CD14-positive monocyte (primary cell): Measurements from ENCODE around the gene LPCAT3. TPM values are rescaled to one million over a fixed set of nuclear protein-coding genes. Genes with fewer than 3 reads are reported as not detected.
A peak's percentile ranks its signal among the peaks of the same experiment; 100 is the strongest.
"Not testable (repeated sequence)": the region's sequence is repeated elsewhere in the genome, so short reads cannot be mapped to it uniquely, and the experiment has no call there.

Source experiments
- DNase-seq, 3 donors: peaks; one replicate each; pipeline ENCODE4 v3.0.0-alpha.2; 2011 to 2022
- H2AFZ ChIP-seq: 2 replicates; pipeline ENCODE4 v1.6.0; 2012; ENCODE audit warnings: mild to moderate bottlenecking, low read depth, low read length, inconsistent platforms; ENCODE audit not compliant: insufficient read depth, poor library complexity, severe bottlenecking
- H3K27ac ChIP-seq, 2 donors: 1 replicate in 1 of 2; 2 replicates in 1 of 2; pipeline ENCODE4 v1.5.1; 2012 to 2013; ENCODE audit warnings: low read length in 2 of 2, control low read depth in 1 of 2, inconsistent platforms in 1 of 2, low read depth in 1 of 2, mild to moderate bottlenecking in 1 of 2
- H3K27me3 ChIP-seq, 2 donors: one replicate each; pipeline versions ENCODE4 v1.6.0 to v1.6.1; 2011 to 2013; ENCODE audit warnings: low read length in 2 of 2; ENCODE audit not compliant: control insufficient read depth in 2 of 2, insufficient read depth in 2 of 2
- H3K36me3 ChIP-seq, 2 donors: replicated peaks in 1 of 2; 1 replicate in 1 of 2; 2 replicates in 1 of 2; pipeline versions ENCODE4 v1.5.1 to v1.6.1; 2012 to 2013; ENCODE audit warnings: low read length in 2 of 2, control low read depth in 1 of 2, inconsistent platforms in 1 of 2, mild to moderate bottlenecking in 1 of 2; ENCODE audit not compliant: insufficient read depth in 2 of 2, control insufficient read depth in 1 of 2
- H3K4me1 ChIP-seq, 2 donors: 1 replicate in 1 of 2; 2 replicates in 1 of 2; pipeline versions ENCODE4 v1.5.1 to v1.6.1; 2012 to 2013; ENCODE audit warnings: low read length in 2 of 2, control low read depth in 1 of 2, inconsistent platforms in 1 of 2, mild to moderate bottlenecking in 1 of 2, moderate library complexity in 1 of 2; ENCODE audit not compliant: insufficient read depth in 2 of 2, control insufficient read depth in 1 of 2
- H3K4me2 ChIP-seq: replicated peaks from 2 replicates; pipeline ENCODE3; 2012; ENCODE audit warnings: low read length, moderate library complexity, mild to moderate bottlenecking; ENCODE audit not compliant: poor library complexity, severe bottlenecking; ENCODE audit errors: extremely low read depth
- H3K4me3 ChIP-seq, 3 experiments: fragments of 200-600 bp in 1 of 3; sonication (generic) in 1 of 3; replicated peaks in 1 of 3; 1 replicate in 2 of 3; 2 replicates in 1 of 3; pipeline ENCODE4 v1.5.1; 2011 to 2013; ENCODE audit warnings: low read length in 3 of 3, mild to moderate bottlenecking in 3 of 3, control low read depth in 2 of 3, low read depth in 2 of 3, inconsistent platforms in 1 of 3, moderate library complexity in 1 of 3
- H3K79me2 ChIP-seq: 2 replicates; pipeline ENCODE4 v1.6.0; 2012; ENCODE audit warnings: mild to moderate bottlenecking, control low read depth, inconsistent platforms, low read length, moderate library complexity; ENCODE audit not compliant: insufficient read depth
- H3K9ac ChIP-seq: 2 replicates; pipeline ENCODE4 v1.6.0; 2017; ENCODE audit warnings: low read length, mild to moderate bottlenecking; ENCODE audit not compliant: insufficient read depth, poor library complexity, severe bottlenecking
- H3K9me3 ChIP-seq, 2 donors: replicated peaks in 1 of 2; 1 replicate in 1 of 2; 2 replicates in 1 of 2; pipeline versions ENCODE4 v1.5.1 to v1.6.1; 2012 to 2013; ENCODE audit warnings: low read length in 2 of 2, control low read depth in 1 of 2; ENCODE audit not compliant: control insufficient read depth in 1 of 2, insufficient read depth in 1 of 2
- H4K20me1 ChIP-seq: 2 replicates; pipeline ENCODE4 v1.6.0; 2012; ENCODE audit warnings: mild to moderate bottlenecking, low read length, control low read depth, moderate library complexity; ENCODE audit not compliant: insufficient read depth
- H3K27ac Mint-ChIP-seq, 7 donors: one replicate each; pipeline ENCODE4 v1.8.0; 2020; ENCODE audit warnings: mild to moderate bottlenecking in 7 of 7, mixed read lengths in 7 of 7, moderate library complexity in 6 of 7, inconsistent platforms in 2 of 7
- H3K27me3 Mint-ChIP-seq, 3 donors: one replicate each; pipeline ENCODE4 v1.8.0; 2021 to 2022; ENCODE audit warnings: low read depth in 3 of 3, mild to moderate bottlenecking in 3 of 3, mixed read lengths in 3 of 3, moderate library complexity in 3 of 3, inconsistent platforms in 1 of 3
- H3K36me3 Mint-ChIP-seq, 2 donors: one replicate each; pipeline ENCODE4 v1.8.0; 2020; ENCODE audit warnings: mixed read lengths in 2 of 2, inconsistent platforms in 1 of 2, mild to moderate bottlenecking in 1 of 2
- H3K4me1 Mint-ChIP-seq: one replicate; pipeline ENCODE4 v1.8.0; 2020; ENCODE audit warnings: mild to moderate bottlenecking, mixed read lengths
- H3K4me3 Mint-ChIP-seq, 2 donors: one replicate each; pipeline ENCODE4 v1.8.0; 2020; ENCODE audit warnings: mild to moderate bottlenecking in 2 of 2, mixed read lengths in 2 of 2, moderate library complexity in 1 of 2
- H3K9me3 Mint-ChIP-seq, 7 donors: one replicate each; pipeline ENCODE4 v1.8.0; 2020 to 2022; ENCODE audit warnings: mixed read lengths in 7 of 7, mild to moderate bottlenecking in 6 of 7, moderate library complexity in 6 of 7, inconsistent platforms in 2 of 7
- WGBS: methylation state at CpG from one replicate; pipeline ENCODE4 v1.1.5; 2013; ENCODE audit warnings: missing lambda C conversion rate; ENCODE audit not compliant: insufficient coverage; 5-methylcytosine and 5-hydroxymethylcytosine counted together
- intact Hi-C, 2 donors: fragments of 100-400 bp; cut with micrococcal nuclease; formaldehyde crosslinking; loops; one replicate each; pipeline versions ENCODE4 v1.15.0 to v1.15.1; 2023
- polyA plus RNA-seq, 3 donors: library from polyadenylated mRNA; depleted of rRNA in 1 of 3; unstranded in 2 of 3; stranded (reverse) in 1 of 3; fragments of 300-500 nt in 2 of 3; fragments of >200 nt in 1 of 3; fragmentation: Illumina TruSeq in 2 of 3; gene quantifications; 1 replicate in 2 of 3; 2 replicates in 1 of 3; pipeline ENCODE4 v1.2.3, GENCODE V29; 2012 to 2021
- TF ChIP-seq, protein P1 (sequence below): fragments of 200-600 bp; IDR thresholded peaks from one replicate; pipeline ENCODE4 v1.8.0; 2022; ENCODE audit warnings: antibody characterized with exemption, mild to moderate bottlenecking

The LPCAT3 gene
- polyA plus RNA-seq, 3 donors: 50.9 to 62.7 (median 54.1) TPM

DNA sequence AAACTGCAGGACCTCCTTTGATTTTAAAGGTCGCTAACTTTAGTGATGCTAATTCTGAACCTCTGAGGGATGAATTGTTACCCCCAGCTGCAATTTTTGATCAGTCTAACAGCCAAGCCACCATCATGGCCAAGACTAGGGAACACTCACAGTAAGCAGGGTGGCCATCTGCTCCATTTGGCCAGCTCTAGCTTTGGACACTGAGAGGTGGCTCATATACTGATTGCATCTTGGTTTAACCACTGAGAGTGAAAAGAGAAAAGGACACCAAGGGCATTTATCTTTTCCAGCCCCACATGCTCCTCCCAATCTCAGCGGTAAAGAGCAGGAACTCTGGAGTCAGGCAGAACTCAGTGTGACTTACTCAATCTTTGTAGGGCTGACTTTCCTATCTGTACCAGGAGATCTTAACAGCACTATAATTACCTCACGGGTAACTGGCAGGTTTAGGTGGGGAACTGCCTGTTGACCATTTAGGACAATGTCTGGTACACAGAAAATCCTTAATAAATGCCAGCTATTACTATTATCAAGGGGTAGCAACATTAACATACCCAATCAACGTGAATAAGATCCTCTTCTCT lies 6.2 kb downstream of the LPCAT3 start:
- Mint-ChIP-seq H3K4me3 (no peak overlapping the region), H3K9me3 (no peaks in the 10 kb centered on the region), H3K27me3 (no peaks in the 10 kb centered on the region), H3K36me3 (peaks cover 30 to 39% of the 10 kb centered on the region in 2 donors), H3K27ac (peak overlapping the region in 2 of 7 donors; percentile 31 to 57), H3K4me1 (peaks cover 77% of the 10 kb centered on the region)
- Histone ChIP-seq H3K4me2 (no peak overlapping the region), H3K4me3 (no peak overlapping the region), H3K36me3 (peaks cover 4 to 27% of the 10 kb centered on the region in 2 donors), H3K9ac (no peak overlapping the region), H3K27me3 (no peaks in the 10 kb centered on the region), H3K4me1 (peaks cover 52 to 62% of the 10 kb centered on the region in 2 donors), H4K20me1 (peaks cover 5% of the 10 kb centered on the region), H3K9me3 (no peaks in the 10 kb centered on the region), H3K27ac (no peak overlapping the region), H3K79me2 (peaks cover 90% of the 10 kb centered on the region), H2AFZ (no peak overlapping the region)
- intact Hi-C loops: no loop called here
- TF ChIP-seq, protein P1, sequence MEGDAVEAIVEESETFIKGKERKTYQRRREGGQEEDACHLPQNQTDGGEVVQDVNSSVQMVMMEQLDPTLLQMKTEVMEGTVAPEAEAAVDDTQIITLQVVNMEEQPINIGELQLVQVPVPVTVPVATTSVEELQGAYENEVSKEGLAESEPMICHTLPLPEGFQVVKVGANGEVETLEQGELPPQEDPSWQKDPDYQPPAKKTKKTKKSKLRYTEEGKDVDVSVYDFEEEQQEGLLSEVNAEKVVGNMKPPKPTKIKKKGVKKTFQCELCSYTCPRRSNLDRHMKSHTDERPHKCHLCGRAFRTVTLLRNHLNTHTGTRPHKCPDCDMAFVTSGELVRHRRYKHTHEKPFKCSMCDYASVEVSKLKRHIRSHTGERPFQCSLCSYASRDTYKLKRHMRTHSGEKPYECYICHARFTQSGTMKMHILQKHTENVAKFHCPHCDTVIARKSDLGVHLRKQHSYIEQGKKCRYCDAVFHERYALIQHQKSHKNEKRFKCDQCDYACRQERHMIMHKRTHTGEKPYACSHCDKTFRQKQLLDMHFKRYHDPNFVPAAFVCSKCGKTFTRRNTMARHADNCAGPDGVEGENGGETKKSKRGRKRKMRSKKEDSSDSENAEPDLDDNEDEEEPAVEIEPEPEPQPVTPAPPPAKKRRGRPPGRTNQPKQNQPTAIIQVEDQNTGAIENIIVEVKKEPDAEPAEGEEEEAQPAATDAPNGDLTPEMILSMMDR: no peak
- WGBS: 81% methylated on average over 3 of the region's 4 CpGs
- no peak for DNase-seq

DNA sequence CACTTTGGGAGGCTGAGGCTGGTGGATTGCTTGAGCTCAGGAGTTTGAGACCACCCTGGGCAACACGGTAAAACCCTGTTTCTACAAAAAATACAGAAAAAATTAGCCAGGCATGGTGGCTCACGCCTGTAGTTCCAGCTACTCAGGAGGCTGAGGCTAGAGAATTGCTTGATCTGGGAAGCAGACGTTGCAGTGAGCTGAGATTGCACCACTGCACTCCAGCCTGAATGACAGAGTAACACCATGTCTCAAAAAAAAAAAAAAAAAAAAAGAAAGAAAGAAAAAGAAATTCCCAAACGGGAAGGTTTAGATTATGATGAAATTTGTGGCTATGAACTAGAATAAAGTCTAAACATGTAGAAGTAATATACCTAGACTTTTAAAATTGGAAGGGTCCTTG lies 6.9 kb downstream of the LPCAT3 start:
- H3K9ac ChIP-seq, H3K4me3 ChIP-seq, H2AFZ ChIP-seq, DNase-seq, intact Hi-C loops, H3K27ac ChIP-seq, H3K4me2 ChIP-seq, H4K20me1 ChIP-seq, H3K27me3 ChIP-seq, H3K9me3 ChIP-seq, H3K27me3 Mint-ChIP-seq, H3K9me3 Mint-ChIP-seq, H3K4me3 Mint-ChIP-seq: not testable (repeated sequence)
- Histone ChIP-seq H3K36me3 (peaks cover 4 to 27% of the 10 kb centered on the region in 2 donors), H3K79me2 (peaks cover 90% of the 10 kb centered on the region), H3K4me1 (peaks cover 52 to 62% of the 10 kb centered on the region in 2 donors)
- WGBS: no CpG with 5 or more reads among the region's 4 CpGs
- Mint-ChIP-seq H3K27ac (peak overlapping the region in 1 of 7 donors; percentile 10), H3K36me3 (peaks cover 30 to 39% of the 10 kb centered on the region in 2 donors), H3K4me1 (peaks cover 77% of the 10 kb centered on the region)
